Peyer's patch (tissue), 4 donors: ENCODE results near the gene PFKL.

ENCODE experiments used
- CTCF ChIP-seq, 6 experiments: fragments of 450-650 bp in 4 of 6; fragments of 200-600 bp in 2 of 6; sonication (generic) in 1 of 6; IDR thresholded peaks; one replicate each; pipeline ENCODE4 v1.5.1; 2017 to 2019; ENCODE audit warnings: antibody characterized with exemption in 6 of 6, mild to moderate bottlenecking in 3 of 6, moderate library complexity in 1 of 6
- POLR2A ChIP-seq, 2 donors: fragments of 450-650 bp; IDR thresholded peaks; one replicate each; pipeline ENCODE4 v1.5.1; 2017; ENCODE audit warnings: antibody characterized with exemption in 2 of 2, mild to moderate bottlenecking in 2 of 2, moderate library complexity in 2 of 2

GRCh38 chr21:44273046-44273445, 26.8 kb upstream of the PFKL start:
- TF ChIP-seq POLR2A (IDR thresholded peaks at IDR 0.05): no peak
- no peak for TF ChIP-seq CTCF (IDR thresholded peaks at IDR 0.05)
